ENCODE measurements around the gene SSUH2.

The SSUH2 gene

GRCh38 chr3:8575364-8576104 lies 69.1 kb downstream of the SSUH2 start:
- Histone ChIP-seq H3K4me3 (ENCODE audit: low read depth in 1 of 5, low read length in 5 of 5) (no peak overlapping the region), H3K9ac (ENCODE audit: low read length in 5 of 5) (no peak overlapping the region), H3K4me1 (ENCODE audit: control insufficient read depth in 5 of 5, insufficient read depth in 5 of 5, low read length in 5 of 5) (peaks cover 0 to 32% (median 26%) of the 10 kb centered on the region in 5 donors), H3K27me3 (ENCODE audit: control insufficient read depth in 5 of 5, insufficient read depth in 4 of 5, low read length in 5 of 5) (no peaks in the 10 kb centered on the region), H3K27ac (ENCODE audit: low read depth, low read length) (no peak overlapping the region), H3K36me3 (ENCODE audit: control insufficient read depth in 5 of 5, insufficient read depth in 5 of 5, low read length in 5 of 5) (peaks cover 8 to 43% (median 30%) of the 10 kb centered on the region in 5 donors), H3K9me3 (ENCODE audit: control insufficient read depth in 5 of 5, low read length in 5 of 5) (no peaks in the 10 kb centered on the region)

- Histone ChIP-seq H3K4me1 (ENCODE audit: control insufficient read depth in 5 of 5, insufficient read depth in 5 of 5, low read length in 5 of 5) (peaks cover 0 to 40% (median 26%) of the 10 kb centered on the region in 5 donors), H3K27me3 (ENCODE audit: control insufficient read depth in 5 of 5, insufficient read depth in 4 of 5, low read length in 5 of 5) (no peaks in the 10 kb centered on the region), H3K27ac (ENCODE audit: low read depth, low read length) (peak overlapping the region; percentile 44), H3K4me3 (ENCODE audit: low read depth in 1 of 5, low read length in 5 of 5) (no peak overlapping the region), H3K9ac (ENCODE audit: low read length in 5 of 5) (no peak overlapping the region), H3K9me3 (ENCODE audit: control insufficient read depth in 5 of 5, low read length in 5 of 5) (no peaks in the 10 kb centered on the region), H3K36me3 (ENCODE audit: control insufficient read depth in 5 of 5, insufficient read depth in 5 of 5, low read length in 5 of 5) (peaks cover 8 to 50% (median 38%) of the 10 kb centered on the region in 5 donors)
These were observed 69.8 kb downstream of the SSUH2 start for GRCh38 chr3:8574670-8575322.

GRCh38 chr3:8574040-8574669 lies 70.4 kb downstream of the SSUH2 start:
- Histone ChIP-seq H3K9me3 (ENCODE audit: control insufficient read depth in 5 of 5, low read length in 5 of 5) (no peaks in the 10 kb centered on the region), H3K27ac (ENCODE audit: low read depth, low read length) (peak overlapping the region; percentile 44), H3K9ac (ENCODE audit: low read length in 5 of 5) (no peak overlapping the region), H3K36me3 (ENCODE audit: control insufficient read depth in 5 of 5, insufficient read depth in 5 of 5, low read length in 5 of 5) (peaks cover 8 to 56% (median 44%) of the 10 kb centered on the region in 5 donors), H3K27me3 (ENCODE audit: control insufficient read depth in 5 of 5, insufficient read depth in 4 of 5, low read length in 5 of 5) (no peaks in the 10 kb centered on the region), H3K4me1 (ENCODE audit: control insufficient read depth in 5 of 5, insufficient read depth in 5 of 5, low read length in 5 of 5) (peaks cover 0 to 39% (median 26%) of the 10 kb centered on the region in 5 donors), H3K4me3 (ENCODE audit: low read depth in 1 of 5, low read length in 5 of 5) (no peak overlapping the region)

GRCh38 chr3:8573342-8573926 lies 71.2 kb downstream of the SSUH2 start:
- Histone ChIP-seq H3K36me3 (ENCODE audit: control insufficient read depth in 5 of 5, insufficient read depth in 5 of 5, low read length in 5 of 5) (peaks cover 15 to 63% (median 51%) of the 10 kb centered on the region in 5 donors), H3K27ac (ENCODE audit: low read depth, low read length) (peak overlapping the region; percentile 44), H3K9me3 (ENCODE audit: control insufficient read depth in 5 of 5, low read length in 5 of 5) (no peaks in the 10 kb centered on the region), H3K4me3 (ENCODE audit: low read depth in 1 of 5, low read length in 5 of 5) (no peak overlapping the region), H3K27me3 (ENCODE audit: control insufficient read depth in 5 of 5, insufficient read depth in 4 of 5, low read length in 5 of 5) (no peaks in the 10 kb centered on the region), H3K4me1 (ENCODE audit: control insufficient read depth in 5 of 5, insufficient read depth in 5 of 5, low read length in 5 of 5) (peaks cover 0 to 38% (median 26%) of the 10 kb centered on the region in 5 donors), H3K9ac (ENCODE audit: low read length in 5 of 5) (no peak overlapping the region)

- Histone ChIP-seq H3K9me3 (ENCODE audit: control insufficient read depth in 5 of 5, low read length in 5 of 5) (no peaks in the 10 kb centered on the region), H3K36me3 (ENCODE audit: control insufficient read depth in 5 of 5, insufficient read depth in 5 of 5, low read length in 5 of 5) (peaks cover 20 to 80% (median 64%) of the 10 kb centered on the region in 5 donors), H3K27ac (ENCODE audit: low read depth, low read length) (peak overlapping the region; percentile 18)
These were observed 73.3 kb downstream of the SSUH2 start for GRCh38 chr3:8571256-8571655.

More at GRCh38 chr3:8571256-8571655, 73.3 kb downstream of the SSUH2 start:
- Histone ChIP-seq H3K4me3 (ENCODE audit: low read depth in 1 of 5, low read length in 5 of 5) (no peak overlapping the region), H3K4me1 (ENCODE audit: control insufficient read depth in 5 of 5, insufficient read depth in 5 of 5, low read length in 5 of 5) (peaks cover 0 to 38% (median 22%) of the 10 kb centered on the region in 5 donors), H3K9ac (ENCODE audit: low read length in 5 of 5) (no peak overlapping the region), H3K27me3 (ENCODE audit: control insufficient read depth in 5 of 5, insufficient read depth in 4 of 5, low read length in 5 of 5) (no peaks in the 10 kb centered on the region)

Measured in subcutaneous abdominal adipose tissue (tissue), 5 donors.